ENCODE results near the gene INSRR. TPM values are rescaled to one million over a fixed set of nuclear protein-coding genes. Genes with fewer than 3 reads are reported as not detected.

INSRR gene
- total and polyA plus RNA-seq, 4 donors: 0.01 TPM; not detected in 3

DNA sequence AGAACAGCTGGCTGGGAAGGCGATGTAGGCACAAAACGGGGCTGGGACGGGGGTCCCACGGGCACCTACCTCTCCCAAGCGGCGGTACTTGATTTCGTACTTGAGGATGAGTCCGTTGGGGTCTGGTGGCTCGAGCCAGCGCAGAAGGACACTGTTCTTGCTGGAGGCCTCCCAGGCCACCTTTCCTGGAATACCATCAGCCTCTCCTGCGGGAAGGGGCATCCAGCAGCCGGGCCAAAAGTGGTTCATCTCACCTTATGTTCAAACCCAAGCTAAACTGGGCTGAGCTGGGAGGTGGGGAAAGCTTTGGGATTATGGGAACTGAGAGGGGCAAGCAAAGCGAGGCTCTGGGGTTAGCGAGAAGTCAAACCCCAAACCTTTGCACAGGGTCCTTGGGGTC lies 14.3 kb downstream of the INSRR start (continued):
- TF ChIP-seq CTCF (IDR thresholded peaks at IDR 0.05; ENCODE audit: low read depth, low read length, missing input control) (no peak), HNF4G (IDR thresholded peaks at IDR 0.05) (no peak), JUND (IDR thresholded peaks at IDR 0.05) (no peak)

DNA sequence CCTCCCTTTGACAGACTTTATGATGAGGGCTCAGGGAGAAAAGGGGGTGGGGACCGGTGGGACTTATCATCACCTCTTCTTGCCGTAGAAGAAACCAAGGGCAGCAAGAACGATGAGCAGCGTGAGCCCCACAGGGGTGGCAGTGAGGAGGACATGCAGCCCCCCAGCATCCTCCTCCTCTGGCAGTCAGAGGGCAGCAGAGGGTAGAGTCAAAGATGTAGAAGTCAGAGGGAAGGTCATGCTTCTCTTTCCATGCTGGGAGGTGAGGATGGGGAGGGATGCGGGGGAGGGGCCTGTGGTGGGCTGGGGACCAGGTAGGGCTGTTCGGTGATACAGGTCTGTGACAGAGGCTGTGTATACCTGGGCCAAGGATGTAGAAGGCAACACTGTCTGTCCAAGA lies 14.8 kb downstream of the INSRR start:
- H3K27me3 ChIP-seq (ENCODE audit: control insufficient read depth in 4 of 4, insufficient read depth in 4 of 4, low read length in 3 of 4): peaks cover 0 to 9% (median 7%) of the 10 kb centered on the region in 4 donors
- DNase-seq (ENCODE audit: low spot score): no peak
- H3K9me3 ChIP-seq (ENCODE audit: control insufficient read depth in 4 of 4, low read length in 3 of 4): no peaks in the 10 kb centered on the region
- no peaks in the 10 kb centered on the region for H3K36me3 ChIP-seq (ENCODE audit: control insufficient read depth in 4 of 4, insufficient read depth in 3 of 4, low read depth in 1 of 4, low read length in 3 of 4)
- H3K27ac ChIP-seq (ENCODE audit: low read depth in 1 of 2, low read length in 2 of 2): no peak overlapping the region
- TF ChIP-seq NR2F2 (IDR thresholded peaks at IDR 0.05) (no peak), FOXA1 (IDR thresholded peaks at IDR 0.05) (no peak), FOXA2 (IDR thresholded peaks at IDR 0.05) (no peak), ATF3 (IDR thresholded peaks at IDR 0.05) (no peak), GABPA (IDR thresholded peaks at IDR 0.05 in 1 of 2, conservative IDR thresholded peaks at IDR 0.05 in 1 of 2) (no peak), EGR1 (IDR thresholded peaks at IDR 0.05; ENCODE audit: low read depth in 2 of 2) (no peak), SP1 (IDR thresholded peaks at IDR 0.05) (no peak), HNF4A (conservative IDR thresholded peaks at IDR 0.05) (no peak)
- TF ChIP-seq, protein P1, sequence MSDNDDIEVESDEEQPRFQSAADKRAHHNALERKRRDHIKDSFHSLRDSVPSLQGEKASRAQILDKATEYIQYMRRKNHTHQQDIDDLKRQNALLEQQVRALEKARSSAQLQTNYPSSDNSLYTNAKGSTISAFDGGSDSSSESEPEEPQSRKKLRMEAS (IDR thresholded peaks at IDR 0.05): no peak
- H3K4me3 ChIP-seq (ENCODE audit: low read depth in 1 of 3, low read length in 3 of 3): no peak overlapping the region
- no peak overlapping the region for H3K9ac ChIP-seq (ENCODE audit: low read depth in 1 of 2, low read length in 2 of 2)
- WGBS: 40% methylated on average over 6 of the region's 6 CpGs
- H3K4me1 ChIP-seq (ENCODE audit: control insufficient read depth in 4 of 4, insufficient read depth in 4 of 4, low read length in 3 of 4): peaks cover 0 to 6% (median 4%) of the 10 kb centered on the region in 4 donors

- TF ChIP-seq ATF3 (IDR thresholded peaks at IDR 0.05) (no peak), RAD21 (IDR thresholded peaks at IDR 0.05) (no peak), ZBTB33 (IDR thresholded peaks at IDR 0.05) (no peak)
- peaks cover 0 to 6% (median 4%) of the 10 kb centered on the region in 4 donors for H3K4me1 ChIP-seq (ENCODE audit: control insufficient read depth in 4 of 4, insufficient read depth in 4 of 4, low read length in 3 of 4)
- H3K27ac ChIP-seq (ENCODE audit: low read depth in 1 of 2, low read length in 2 of 2): no peak overlapping the region
- no peak overlapping the region for H3K9ac ChIP-seq (ENCODE audit: low read depth in 1 of 2, low read length in 2 of 2)
- 84% methylated on average over 9 of the region's 9 CpGs for WGBS
- H3K9me3 ChIP-seq (ENCODE audit: control insufficient read depth in 4 of 4, low read length in 3 of 4): no peaks in the 10 kb centered on the region
- no peak overlapping the region for H3K4me3 ChIP-seq (ENCODE audit: low read depth in 1 of 3, low read length in 3 of 3)
- no peak for DNase-seq (ENCODE audit: low spot score)
- H3K27me3 ChIP-seq (ENCODE audit: control insufficient read depth in 4 of 4, insufficient read depth in 4 of 4, low read length in 3 of 4): peaks cover 0 to 9% (median 7%) of the 10 kb centered on the region in 4 donors
- H3K36me3 ChIP-seq (ENCODE audit: control insufficient read depth in 4 of 4, insufficient read depth in 3 of 4, low read depth in 1 of 4, low read length in 3 of 4): no peaks in the 10 kb centered on the region
Measured at GRCh38 chr1:156842618-156843300, 16.2 kb downstream of the INSRR start.
